Measurements from ENCODE around the gene GAGE1.
"Not testable (repeated sequence)": the region's sequence is repeated elsewhere in the genome, so short reads cannot be mapped to it uniquely, and the experiment has no call there.

Gene GAGE1, protein sequence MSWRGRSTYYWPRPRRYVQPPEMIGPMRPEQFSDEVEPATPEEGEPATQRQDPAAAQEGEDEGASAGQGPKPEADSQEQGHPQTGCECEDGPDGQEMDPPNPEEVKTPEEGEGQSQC

DNA sequence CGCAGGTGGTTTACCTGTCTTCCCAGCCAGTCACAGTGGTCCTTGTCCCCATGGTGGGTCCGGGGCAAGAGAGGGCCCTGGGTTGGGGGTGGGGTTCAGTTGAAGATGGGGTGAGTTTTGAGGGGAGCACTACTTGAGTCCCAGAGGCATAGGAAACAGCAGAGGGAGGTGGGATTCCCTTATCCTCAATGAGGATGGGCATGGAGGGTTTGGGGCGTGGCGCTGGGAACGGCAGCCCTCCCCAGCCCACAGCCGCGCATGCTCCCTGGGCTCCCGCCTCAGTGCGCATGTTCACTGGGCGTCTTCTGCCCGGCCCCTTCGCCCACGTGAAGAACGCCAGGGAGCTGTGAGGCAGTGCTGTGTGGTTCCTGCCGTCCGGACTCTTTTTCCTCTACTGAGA lies at the start of gene GAGE1:
Gene GAGE1 (plus strand): TSS at position 301 of the 400 bp plus-strand sequence. CDS start 1,155 bp downstream, outside the sequence.
- FAIRE-seq: not testable (repeated sequence)

DNA sequence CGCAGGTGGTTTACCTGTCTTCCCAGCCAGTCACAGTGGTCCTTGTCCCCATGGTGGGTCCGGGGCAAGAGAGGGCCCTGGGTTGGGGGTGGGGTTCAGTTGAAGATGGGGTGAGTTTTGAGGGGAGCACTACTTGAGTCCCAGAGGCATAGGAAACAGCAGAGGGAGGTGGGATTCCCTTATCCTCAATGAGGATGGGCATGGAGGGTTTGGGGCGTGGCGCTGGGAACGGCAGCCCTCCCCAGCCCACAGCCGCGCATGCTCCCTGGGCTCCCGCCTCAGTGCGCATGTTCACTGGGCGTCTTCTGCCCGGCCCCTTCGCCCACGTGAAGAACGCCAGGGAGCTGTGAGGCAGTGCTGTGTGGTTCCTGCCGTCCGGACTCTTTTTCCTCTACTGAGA lies 47.8 kb upstream of the GAGE1 start, which contains the start of gene GAGE12E:
Gene GAGE12E (plus strand): TSS at position 301 of the 400 bp plus-strand sequence. CDS start 1,155 bp downstream, outside the sequence.
- not testable (repeated sequence) for FAIRE-seq

DNA sequence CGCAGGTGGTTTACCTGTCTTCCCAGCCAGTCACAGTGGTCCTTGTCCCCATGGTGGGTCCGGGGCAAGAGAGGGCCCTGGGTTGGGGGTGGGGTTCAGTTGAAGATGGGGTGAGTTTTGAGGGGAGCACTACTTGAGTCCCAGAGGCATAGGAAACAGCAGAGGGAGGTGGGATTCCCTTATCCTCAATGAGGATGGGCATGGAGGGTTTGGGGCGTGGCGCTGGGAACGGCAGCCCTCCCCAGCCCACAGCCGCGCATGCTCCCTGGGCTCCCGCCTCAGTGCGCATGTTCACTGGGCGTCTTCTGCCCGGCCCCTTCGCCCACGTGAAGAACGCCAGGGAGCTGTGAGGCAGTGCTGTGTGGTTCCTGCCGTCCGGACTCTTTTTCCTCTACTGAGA lies 38.3 kb upstream of the GAGE1 start, which contains the start of gene GAGE12F:
Gene GAGE12F (plus strand): TSS at position 301 of the 400 bp plus-strand sequence. CDS start 1,155 bp downstream, outside the sequence.
- FAIRE-seq: not testable (repeated sequence)

DNA sequence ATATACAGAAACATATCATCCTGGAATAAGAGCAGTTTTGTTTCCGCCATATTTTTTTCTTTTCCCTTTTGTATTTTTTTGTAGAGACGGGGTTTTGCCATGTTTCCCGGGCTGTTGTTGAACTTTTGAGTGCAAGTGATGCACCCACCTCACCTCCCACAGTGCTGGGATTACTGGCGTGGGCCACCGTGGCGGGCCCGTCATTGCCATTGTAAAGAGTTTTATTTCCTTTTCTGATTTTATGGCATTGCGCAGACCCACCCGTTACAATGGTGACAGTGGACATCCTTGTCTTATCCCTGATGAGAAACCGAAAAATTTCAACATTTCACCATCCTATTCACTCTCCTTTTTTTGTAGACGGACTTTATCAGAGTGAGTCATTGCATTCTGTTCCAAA lies 30.1 kb upstream of the GAGE1 start:
- FAIRE-seq: not testable (repeated sequence)

DNA sequence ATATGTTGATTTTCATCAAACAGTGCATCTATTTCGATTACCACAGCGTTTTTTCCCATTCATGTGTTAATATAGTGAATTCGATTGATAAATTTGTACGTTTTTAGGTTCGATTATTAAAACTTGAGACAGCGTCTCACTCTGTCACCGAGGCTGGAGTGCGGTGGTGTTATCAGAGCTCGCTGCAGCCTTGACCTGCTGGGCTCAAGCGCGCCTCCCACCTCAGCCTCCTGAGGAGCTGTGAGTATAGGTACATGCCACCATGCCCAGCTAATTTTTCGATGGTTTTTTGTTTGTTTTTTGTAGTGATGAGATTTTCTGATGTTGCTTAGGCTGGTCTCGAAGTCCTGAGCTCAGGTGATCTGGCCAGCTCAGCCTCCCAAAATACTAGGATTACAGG lies 29.7 kb upstream of the GAGE1 start:
- not testable (repeated sequence) for FAIRE-seq

DNA sequence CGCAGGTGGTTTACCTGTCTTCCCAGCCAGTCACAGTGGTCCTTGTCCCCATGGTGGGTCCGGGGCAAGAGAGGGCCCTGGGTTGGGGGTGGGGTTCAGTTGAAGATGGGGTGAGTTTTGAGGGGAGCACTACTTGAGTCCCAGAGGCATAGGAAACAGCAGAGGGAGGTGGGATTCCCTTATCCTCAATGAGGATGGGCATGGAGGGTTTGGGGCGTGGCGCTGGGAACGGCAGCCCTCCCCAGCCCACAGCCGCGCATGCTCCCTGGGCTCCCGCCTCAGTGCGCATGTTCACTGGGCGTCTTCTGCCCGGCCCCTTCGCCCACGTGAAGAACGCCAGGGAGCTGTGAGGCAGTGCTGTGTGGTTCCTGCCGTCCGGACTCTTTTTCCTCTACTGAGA lies 28.7 kb upstream of the GAGE1 start, which contains the start of gene GAGE12G:
Gene GAGE12G (plus strand): TSS at position 301 of the 400 bp plus-strand sequence. CDS start 1,155 bp downstream, outside the sequence.
- FAIRE-seq: not testable (repeated sequence)

DNA sequence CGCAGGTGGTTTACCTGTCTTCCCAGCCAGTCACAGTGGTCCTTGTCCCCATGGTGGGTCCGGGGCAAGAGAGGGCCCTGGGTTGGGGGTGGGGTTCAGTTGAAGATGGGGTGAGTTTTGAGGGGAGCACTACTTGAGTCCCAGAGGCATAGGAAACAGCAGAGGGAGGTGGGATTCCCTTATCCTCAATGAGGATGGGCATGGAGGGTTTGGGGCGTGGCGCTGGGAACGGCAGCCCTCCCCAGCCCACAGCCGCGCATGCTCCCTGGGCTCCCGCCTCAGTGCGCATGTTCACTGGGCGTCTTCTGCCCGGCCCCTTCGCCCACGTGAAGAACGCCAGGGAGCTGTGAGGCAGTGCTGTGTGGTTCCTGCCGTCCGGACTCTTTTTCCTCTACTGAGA lies 19.2 kb upstream of the GAGE1 start, which contains the start of gene GAGE12H:
Gene GAGE12H (plus strand): TSS at position 301 of the 400 bp plus-strand sequence. CDS start 1,155 bp downstream, outside the sequence.
- not testable (repeated sequence) for FAIRE-seq

DNA sequence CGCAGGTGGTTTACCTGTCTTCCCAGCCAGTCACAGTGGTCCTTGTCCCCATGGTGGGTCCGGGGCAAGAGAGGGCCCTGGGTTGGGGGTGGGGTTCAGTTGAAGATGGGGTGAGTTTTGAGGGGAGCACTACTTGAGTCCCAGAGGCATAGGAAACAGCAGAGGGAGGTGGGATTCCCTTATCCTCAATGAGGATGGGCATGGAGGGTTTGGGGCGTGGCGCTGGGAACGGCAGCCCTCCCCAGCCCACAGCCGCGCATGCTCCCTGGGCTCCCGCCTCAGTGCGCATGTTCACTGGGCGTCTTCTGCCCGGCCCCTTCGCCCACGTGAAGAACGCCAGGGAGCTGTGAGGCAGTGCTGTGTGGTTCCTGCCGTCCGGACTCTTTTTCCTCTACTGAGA lies 9.6 kb upstream of the GAGE1 start, which contains the start of gene GAGE2A:
Gene GAGE2A (plus strand): TSS at position 301 of the 400 bp plus-strand sequence. CDS start 1,155 bp downstream, outside the sequence.
- not testable (repeated sequence) for FAIRE-seq

DNA sequence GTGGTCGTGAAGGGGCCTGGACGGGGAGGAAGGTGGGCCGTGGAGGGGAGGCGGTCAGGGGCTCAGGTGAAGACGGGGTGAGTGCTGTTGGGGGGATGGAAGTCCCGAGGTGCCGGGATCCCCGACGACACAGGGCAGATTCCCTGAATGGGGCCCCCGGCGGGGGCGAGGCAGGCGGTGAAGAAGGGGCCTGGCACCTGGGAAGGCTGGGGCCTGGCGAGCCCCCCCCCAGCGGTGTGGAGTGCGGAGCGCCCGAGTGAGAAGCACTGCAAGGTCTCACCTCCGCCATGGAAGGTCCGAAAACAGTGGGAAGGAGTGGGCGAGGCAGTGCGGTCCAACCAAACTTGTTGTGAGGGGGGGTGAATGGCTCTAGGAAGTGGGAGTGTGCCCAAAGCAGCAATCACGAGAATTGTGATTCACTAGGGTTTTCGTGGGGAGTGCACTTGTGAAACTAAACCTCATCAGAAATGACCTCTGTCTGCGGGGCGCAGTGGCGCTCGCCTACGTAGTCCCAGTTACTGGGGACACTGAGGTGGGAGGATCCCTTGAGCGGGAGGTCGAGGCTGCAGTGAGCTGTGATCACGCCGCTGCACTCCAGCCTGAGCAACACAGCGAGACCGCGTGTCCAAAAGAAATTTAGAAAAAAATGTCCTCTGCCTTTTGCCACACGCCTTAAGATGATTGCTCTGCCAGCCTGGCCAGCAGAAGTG lies 8.9 kb upstream of the GAGE1 start:
- not testable (repeated sequence) for FAIRE-seq

DNA sequence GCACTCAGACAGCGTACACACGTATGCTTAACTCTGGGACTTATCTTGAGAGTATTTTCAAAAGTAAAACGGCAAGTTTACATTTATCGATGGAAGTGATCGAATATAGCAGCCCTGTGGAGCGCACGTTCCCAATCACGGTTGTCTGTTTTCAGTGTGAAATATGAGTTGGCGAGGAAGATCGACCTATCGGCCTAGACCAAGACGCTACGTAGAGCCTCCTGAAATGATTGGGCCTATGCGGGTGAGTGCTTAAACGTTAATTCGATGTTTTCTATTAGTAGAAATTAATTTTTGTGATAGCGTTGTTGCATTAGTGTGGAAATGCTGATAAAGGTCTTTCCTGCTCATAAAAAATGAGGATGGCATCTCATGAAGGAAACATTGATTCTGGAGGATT lies 8.3 kb upstream of the GAGE1 start:
- FAIRE-seq: not testable (repeated sequence)

DNA sequence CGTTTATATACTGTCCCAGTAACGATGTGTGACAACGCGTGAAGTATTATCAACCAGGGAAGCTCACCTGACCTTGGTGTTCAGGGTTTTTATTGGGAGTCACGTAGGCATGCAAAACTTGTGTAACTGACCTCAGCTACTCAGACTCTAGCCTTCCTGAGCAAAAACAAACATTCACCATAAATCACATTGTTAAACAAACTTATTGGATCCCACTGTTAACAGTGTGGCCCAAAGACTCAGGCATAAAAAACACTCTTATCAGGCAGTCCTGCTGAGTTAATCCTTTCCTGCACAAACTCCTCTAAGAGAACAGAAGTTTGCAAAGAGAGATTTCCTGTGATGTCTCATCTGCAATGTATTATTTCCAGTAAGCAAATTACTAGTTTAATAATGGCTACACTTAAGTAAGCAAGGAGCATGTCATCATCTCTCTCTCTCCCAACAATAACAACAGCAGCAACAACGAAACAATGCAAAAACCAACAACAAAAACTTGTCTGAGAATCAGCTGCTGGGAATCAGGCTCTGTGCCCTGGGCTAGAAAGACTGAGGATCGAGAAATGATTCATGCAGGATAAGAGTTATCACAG lies 12.0 kb downstream of the GAGE1 start:
- no peak for FAIRE-seq

DNA sequence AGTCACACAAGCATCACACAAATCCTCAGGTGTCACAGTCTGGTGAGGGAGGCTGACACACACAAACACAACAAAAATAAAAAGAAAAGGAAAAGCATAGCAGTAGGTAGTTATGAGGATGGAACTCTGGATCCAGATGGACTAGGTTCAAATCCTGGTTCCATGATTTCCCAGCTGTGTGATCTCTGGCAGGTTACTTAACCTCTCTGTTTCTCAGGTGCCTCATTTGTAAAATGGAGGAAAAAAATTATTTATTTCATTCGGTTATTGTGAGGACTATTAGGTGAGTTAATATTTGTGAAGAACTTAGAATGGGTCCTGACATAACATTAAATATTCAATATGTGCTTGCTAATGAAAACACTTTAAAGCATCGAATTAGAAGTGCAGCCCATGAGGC lies 19.8 kb downstream of the GAGE1 start:
- FAIRE-seq: no peak

DNA sequence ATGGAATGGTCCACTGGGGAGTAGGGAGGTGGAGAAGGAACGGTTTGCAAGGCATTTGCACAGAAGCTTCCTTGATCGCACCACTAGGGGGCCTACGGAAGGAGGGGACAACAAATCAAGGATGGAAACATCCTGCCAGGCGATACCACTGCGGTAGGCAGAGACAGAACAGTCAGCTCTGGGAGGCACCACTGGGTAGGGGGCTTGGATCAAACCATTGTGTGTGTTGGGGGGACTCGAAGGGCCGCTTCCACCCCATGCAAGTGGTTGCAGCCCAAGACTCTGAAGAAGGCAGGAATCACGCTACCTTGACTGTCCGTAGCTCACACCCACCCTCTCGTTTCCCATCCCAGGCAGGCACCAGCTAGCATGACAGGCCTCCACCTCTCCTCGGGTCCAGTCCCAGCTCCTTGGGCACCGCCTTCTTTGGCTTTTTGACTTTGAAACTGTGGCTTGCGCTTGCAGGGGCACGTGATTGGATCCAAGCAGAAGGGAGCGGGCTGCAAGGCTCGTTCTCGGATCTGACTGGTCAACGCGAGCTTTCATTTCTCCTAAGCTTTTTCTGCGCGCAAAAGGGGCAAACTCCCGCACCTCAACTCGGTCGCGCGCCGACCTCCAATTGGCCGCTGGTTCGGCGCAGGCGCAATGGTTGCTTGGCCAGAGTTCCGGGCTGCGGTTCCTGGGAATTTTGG lies 28.4 kb downstream of the GAGE1 start:
- no peak for FAIRE-seq

DNA sequence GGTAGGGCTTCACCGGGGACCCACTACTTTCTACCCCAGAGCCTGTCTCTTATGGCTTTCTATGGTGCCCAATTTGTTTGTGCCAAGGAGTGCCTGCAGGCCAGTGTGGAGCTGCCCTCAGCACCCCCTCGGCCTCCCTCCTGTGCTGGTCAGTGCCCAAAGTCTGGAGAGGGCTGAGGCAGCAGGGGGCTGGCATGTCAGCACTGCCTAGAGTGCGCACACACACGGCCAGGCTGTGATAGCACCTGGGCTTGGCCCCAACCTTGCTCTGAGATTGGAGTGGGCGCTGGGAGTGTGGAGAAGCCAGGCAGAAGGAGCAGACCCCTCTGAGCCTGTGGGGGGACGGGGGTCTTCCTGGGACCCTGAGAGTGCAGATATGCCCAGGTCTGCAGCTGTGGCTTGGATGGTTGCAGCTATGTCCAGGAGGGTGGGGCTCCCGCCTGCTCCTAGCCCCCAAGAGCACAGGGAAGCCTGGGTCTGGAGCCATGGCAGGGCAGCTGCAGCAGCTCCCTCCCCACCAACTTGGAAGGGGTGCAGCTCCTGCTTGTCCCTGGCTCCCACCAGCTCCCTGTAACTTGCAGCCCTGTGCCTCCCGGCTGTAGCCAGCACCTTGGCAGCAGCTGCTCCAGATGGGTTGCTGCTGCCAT lies 46.3 kb downstream of the GAGE1 start:
- FAIRE-seq: no peak

DNA sequence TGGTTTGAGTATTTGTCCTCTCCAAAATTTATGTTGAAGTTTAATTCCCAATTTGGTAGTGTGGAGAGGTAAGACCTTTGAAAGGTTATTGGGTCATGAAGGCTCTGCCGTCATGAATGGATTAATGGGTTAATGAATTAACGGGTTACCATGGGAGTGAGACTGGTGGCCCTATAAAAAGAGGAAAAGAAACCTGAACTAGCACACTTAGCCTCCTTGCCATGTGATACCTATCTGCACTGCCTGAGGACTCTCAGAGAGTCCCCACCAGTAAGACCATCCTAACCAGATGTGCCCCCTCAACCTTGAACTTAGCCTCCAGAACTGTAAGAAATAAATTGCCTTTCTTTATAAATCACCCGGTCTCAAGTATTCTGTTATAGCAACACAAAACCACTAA lies 57.7 kb downstream of the GAGE1 start:
- FAIRE-seq: no peak
